A549 (cell line): ENCODE data around the gene DLGAP1. TPM values are rescaled to one million over a fixed set of nuclear protein-coding genes. Genes with fewer than 3 reads are reported as not detected.

Source experiments
- ATAC-seq, 2 experiments: fragments of 200-7000 bp in 1 of 2; fragments of >200 bp in 1 of 2; cut with Nextera tagmentation in 1 of 2; cut with Tn5 transposase in 1 of 2; 3 replicates each; pipeline versions ENCODE4 v1.8.0 to v1.9.1; 2018 to 2020; ENCODE audit warnings: mild to moderate bottlenecking in 1 of 2, moderate library complexity in 1 of 2
- CTCF ChIA-PET: fragments of 300-600 bp; sonication (Branson Sonifier 250); formaldehyde crosslinking; extraction: SDS; loops from one replicate; lab custom pipeline; 2021; ENCODE audit warnings: antibody characterized with exemption, inconsistent platforms; lab: Yijun Ruan, JAX
- POLR2A ChIA-PET: fragments of 350-600 bp; formaldehyde crosslinking; extraction: SDS; loops from one replicate; lab custom pipeline; 2021; ENCODE audit warnings: antibody characterized with exemption, inconsistent platforms; lab: Yijun Ruan, JAX
- DNase-seq, 2 experiments: peaks; one replicate each; pipeline versions ENCODE4 v3.0.0 to v3.0.0-alpha.2; 2011 to 2016; ENCODE audit warnings: low read depth in 1 of 2, low spot score in 1 of 2
- FAIRE-seq: peaks from 2 replicates; lab custom pipeline; 2011; peaks lifted over from hg19 to GRCh38; lab: Jason Lieb, UNC
- H3K27ac ChIP-seq, 2 experiments: fragments of >200 bp; sonication (Bioruptor Twin); formaldehyde crosslinking; 3 replicates each; pipeline ENCODE4 v1.5.1; 2016 to 2017
- H3K4me1 ChIP-seq: fragments of >200 bp; sonication (Bioruptor Twin); formaldehyde crosslinking; 3 replicates; pipeline ENCODE4 v1.6.1; 2016
- H3K4me2 ChIP-seq: fragments of >200 bp; sonication (Bioruptor Twin); formaldehyde crosslinking; 3 replicates; pipeline ENCODE4 v1.6.1; 2016
- H3K4me3 ChIP-seq: fragments of >200 bp; sonication (Bioruptor Twin); formaldehyde crosslinking; 3 replicates; pipeline ENCODE4 v1.5.1; 2016
- H3K9me3 ChIP-seq: fragments of >200 bp; sonication (Bioruptor Twin); formaldehyde crosslinking; 3 replicates; pipeline ENCODE4 v1.6.1; 2016
- ATOH8 ChIP-seq: fragments of 250-450 bp; sonication (Bioruptor Pico); IDR thresholded peaks from 2 replicates; pipeline ENCODE4 v1.5.0; 2020; ENCODE audit warnings: low read depth, mild to moderate bottlenecking, moderate library complexity
- BHLHE40 ChIP-seq: IDR thresholded peaks from 2 replicates; pipeline ENCODE4 v1.6.1; 2012; ENCODE audit warnings: low read depth, low read length, inconsistent platforms
- CBX2 ChIP-seq: fragments of 200-600 bp; sonication (generic); IDR thresholded peaks from 2 replicates; pipeline ENCODE4 v1.6.1; 2016; ENCODE audit warnings: low read depth, mild to moderate bottlenecking, borderline replicate concordance
- CTCF ChIP-seq: fragments of >200 bp; sonication (Bioruptor Twin); formaldehyde crosslinking; IDR thresholded peaks from 3 replicates; pipeline ENCODE4 v1.5.1; 2016
- E2F6 ChIP-seq: IDR thresholded peaks from 2 replicates; pipeline ENCODE4 v1.6.1; 2012; ENCODE audit warnings: low read depth, borderline replicate concordance
- EP300 ChIP-seq, 2 experiments: fragments of >200 bp; sonication (Bioruptor Twin); formaldehyde crosslinking; IDR thresholded peaks; 2 replicates in 1 of 2; 3 replicates in 1 of 2; pipeline ENCODE4 v1.6.1; 2016 to 2017
- ESRRA ChIP-seq: fragments of 150-350 bp; IDR thresholded peaks from 2 replicates; pipeline ENCODE4 v1.6.1; 2014; ENCODE audit warnings: mild to moderate bottlenecking, low read length, borderline replicate concordance
- FOSL2 ChIP-seq, 2 experiments: fragments of 450-650 bp in 1 of 2; fragments of >200 bp in 1 of 2; sonication (Bioruptor Twin) in 1 of 2; formaldehyde crosslinking; IDR thresholded peaks; 2 replicates each; pipeline versions ENCODE4 v1.5.0 to v1.6.1; 2016 to 2020; ENCODE audit warnings: mild to moderate bottlenecking in 1 of 2, moderate library complexity in 1 of 2
- FOXS1 ChIP-seq: fragments of 250-450 bp; sonication (Bioruptor Pico); IDR thresholded peaks from 2 replicates; pipeline ENCODE4 v1.5.0; 2020; ENCODE audit warnings: mild to moderate bottlenecking, moderate library complexity
- GATA3 ChIP-seq: IDR thresholded peaks from 2 replicates; pipeline ENCODE4 v1.6.1; 2012; ENCODE audit warnings: borderline replicate concordance
- HES2 ChIP-seq: fragments of >200 bp; sonication (Bioruptor Twin); formaldehyde crosslinking; IDR thresholded peaks from 2 replicates; pipeline ENCODE4 v1.6.1; 2016
- HEYL ChIP-seq: fragments of 250-450 bp; sonication (Bioruptor Pico); IDR thresholded peaks from 2 replicates; pipeline ENCODE4 v1.8.0; 2021; ENCODE audit warnings: mild to moderate bottlenecking, moderate library complexity
- HMGXB4 ChIP-seq: fragments of 250-450 bp; sonication (Bioruptor Pico); IDR thresholded peaks from 2 replicates; pipeline ENCODE4 v1.5.0; 2021; ENCODE audit warnings: mild to moderate bottlenecking, moderate library complexity, borderline replicate concordance
- HOXB5 ChIP-seq: fragments of 250-450 bp; sonication (Bioruptor Pico); IDR thresholded peaks from 2 replicates; pipeline ENCODE4 v1.5.0; 2020; ENCODE audit warnings: mild to moderate bottlenecking, moderate library complexity
- JUN ChIP-seq, 2 experiments: fragments of >200 bp; sonication (Bioruptor Twin); formaldehyde crosslinking; IDR thresholded peaks; 2 replicates in 1 of 2; 3 replicates in 1 of 2; pipeline ENCODE4 v1.6.1; 2016 to 2017
- JUNB ChIP-seq: fragments of >200 bp; sonication (Bioruptor Twin); formaldehyde crosslinking; IDR thresholded peaks from 2 replicates; pipeline ENCODE4 v1.6.1; 2016
- KDM1A ChIP-seq: fragments of 200-600 bp; sonication (generic); IDR thresholded peaks from 2 replicates; pipeline ENCODE4 v1.6.1; 2016; ENCODE audit warnings: low read depth, mild to moderate bottlenecking
- MAFK ChIP-seq: fragments of 450-650 bp; IDR thresholded peaks from 2 replicates; pipeline ENCODE4 v1.6.1; 2014; ENCODE audit not compliant: partially characterized antibody
- MAX ChIP-seq: IDR thresholded peaks from 2 replicates; pipeline ENCODE4 v1.6.1; 2012
- MYC ChIP-seq: IDR thresholded peaks from 2 replicates; pipeline ENCODE4 v1.6.1; 2012; ENCODE audit warnings: mild to moderate bottlenecking, inconsistent platforms, low read length, improper control_type of control experiment, borderline replicate concordance
- NR3C1 ChIP-seq: fragments of >200 bp; sonication (Bioruptor Twin); formaldehyde crosslinking; IDR thresholded peaks from 3 replicates; pipeline ENCODE4 v1.6.1; 2017
- RCOR1 ChIP-seq: fragments of 150-350 bp; IDR thresholded peaks from 2 replicates; pipeline ENCODE4 v1.6.1; 2014; ENCODE audit warnings: antibody characterized with exemption, low read length, low read depth
- TP53 ChIP-seq: fragments of 250-450 bp; sonication (Bioruptor Pico); IDR thresholded peaks from 2 replicates; pipeline ENCODE4 v1.5.0; 2021; ENCODE audit warnings: mild to moderate bottlenecking, moderate library complexity
- ZNF302 ChIP-seq: fragments of 250-450 bp; sonication (Bioruptor Pico); IDR thresholded peaks from 2 replicates; pipeline ENCODE4 v1.9.0; 2021; ENCODE audit warnings: inconsistent platforms, mild to moderate bottlenecking, moderate library complexity
- WGBS: methylation state at CpG from one replicate; pipeline ENCODE4 v1.1.6; 2017; ENCODE audit errors: missing lambda C conversion rate; 5-methylcytosine and 5-hydroxymethylcytosine counted together
- polyA plus RNA-seq, 4 experiments: library from polyadenylated mRNA; depleted of rRNA in 3 of 4; stranded (reverse); fragments of >200 nt; fragmentation: RNase III in 1 of 4; extraction: RNeasy Plus Mini Kit Qiagen cat#74134 plus additional on column Dnase treatment in 1 of 4; gene quantifications; 2 replicates in 3 of 4; 3 replicates in 1 of 4; pipeline ENCODE4 v1.2.3, GENCODE V29; 2011 to 2017

The DLGAP1 gene
- polyA plus RNA-seq, 2 of the 4 experiments (the other 2 are of a cell fraction), result 0.04 to 0.12 TPM

GRCh38 chr18:3794537-3795348 lies 660.4 kb downstream of the DLGAP1 start:
- H3K4me1 ChIP-seq, result peaks cover 14% of the 10 kb centered on the region; the same call in 1 of the 3 replicates
- ChIA-PET POLR2A (interaction anchor here (0.9 kb wide), 1 partner anchor 22 kb away, joined by 3 read pairs; no protein-coding TSS in a partner anchor), CTCF (interaction anchor here (1.4 kb wide), 1 partner anchor 15 kb away, joined by 4 read pairs; no protein-coding TSS in a partner anchor)
- DNase-seq, result peak in 1 of 2 experiments; percentile 66
- no peaks in the 10 kb centered on the region for H3K9me3 ChIP-seq
- WGBS, result 51% methylated on average over 9 of the region's 9 CpGs
- ATAC-seq, result peak; percentile 67 to 71
- peak overlapping the region; percentile 28; the same call in 2 of the 3 replicates for H3K4me2 ChIP-seq
- H3K27ac ChIP-seq, result peak overlapping the region; percentile 68 to 83
- TF ChIP-seq E2F6 (no peak), JUN (IDR thresholded peaks at IDR 0.05) (peak in 1 of 2 experiments; percentile 28; a peak in 1 of 5 replicates), CTCF (no peak), FOSL2 (IDR thresholded peaks at IDR 0.05) (no peak), FOSL2 (CRISPR knock-in tag; IDR thresholded peaks at IDR 0.05) (0 out of 2 replicates have a peak, but pooled peaks have one; percentile 24), HES2 (no peak), JUNB (peak; percentile 34; the same call in 1 of the 2 replicates), CBX2 (no peak), FOXS1 (CRISPR knock-in tag) (no peak), EP300 (IDR thresholded peaks at IDR 0.05) (peak in 1 of 2 experiments; percentile 77; a peak in 1 of 5 replicates), MAX (0 out of 2 replicates have a peak, but pooled peaks have one; percentile 35), GATA3 (peak; percentile 69; the same call in 1 of the 2 replicates), TP53 (CRISPR knock-in tag) (no peak)
- H3K4me3 ChIP-seq, result no peak overlapping the region
- no peak for FAIRE-seq

- no peaks in the 10 kb centered on the region for H3K9me3 ChIP-seq
- POLR2A ChIA-PET, result interaction anchor here (0.6 kb wide), 1 partner anchor 197 kb away, joined by 3 read pairs; no protein-coding TSS in a partner anchor
- peaks cover 15% of the 10 kb centered on the region; the same call in 1 of the 3 replicates for H3K4me1 ChIP-seq
- no peak for TF ChIP-seq ESRRA
- no peak for TF ChIP-seq E2F6
- no peak for TF ChIP-seq MYC
- no peak for TF ChIP-seq HEYL (CRISPR knock-in tag)
- TF ChIP-seq BHLHE40, result no peak
- no peak for TF ChIP-seq FOXS1 (CRISPR knock-in tag)
- no peak for TF ChIP-seq HMGXB4 (CRISPR knock-in tag)
- no peak for TF ChIP-seq TP53 (CRISPR knock-in tag)
- no peak for TF ChIP-seq HOXB5
- TF ChIP-seq MAFK, result no peak
- no peak for TF ChIP-seq ZNF302 (CRISPR knock-in tag)
- no peak for TF ChIP-seq KDM1A
- no peak for TF ChIP-seq ATOH8 (CRISPR knock-in tag)
- TF ChIP-seq RCOR1, result no peak
- no peak for TF ChIP-seq NR3C1
- CTCF ChIA-PET, result interaction anchor here (0.6 to 1.4 kb wide), 2 partner anchors 16 to 75 kb away, joined by 3 to 4 read pairs; no protein-coding TSS in a partner anchor
- DNase-seq (no peak), FAIRE-seq (no peak), ATAC-seq (no peak)
- H3K27ac ChIP-seq, result peak overlapping the region; percentile 68 to 83
- H3K4me3 ChIP-seq, result no peak overlapping the region
- 70% methylated on average over 6 of the region's 6 CpGs for WGBS
- no peak overlapping the region for H3K4me2 ChIP-seq
Measured at GRCh38 chr18:3793545-3793944, 661.6 kb downstream of the DLGAP1 start.
